Fibroblast of lung (primary cell): Measurements from ENCODE around the gene TMEM140. TPM values are rescaled to one million over a fixed set of nuclear protein-coding genes. Genes with fewer than 3 reads are reported as not detected.
"Not testable (repeated sequence)": the region's sequence is repeated elsewhere in the genome, so short reads cannot be mapped to it uniquely, and the experiment has no call there.

Experiments
- DNase-seq, 2 donors: peaks; one replicate each; pipeline versions ENCODE4 v3.0.0 to v3.0.0-alpha.2; 2010; ENCODE audit warnings: low read depth in 2 of 2
- H2AFZ ChIP-seq: 2 replicates; pipeline ENCODE4 v1.5.1; 2012; ENCODE audit warnings: low read length, control low read depth, inconsistent platforms
- H3K27ac ChIP-seq: 2 replicates; pipeline ENCODE4 v1.5.1; 2011; ENCODE audit warnings: low read length, control low read depth; ENCODE audit not compliant: insufficient read depth
- H3K27me3 ChIP-seq: 2 replicates; pipeline ENCODE4 v1.5.1; 2011; ENCODE audit warnings: mild to moderate bottlenecking, low read length; ENCODE audit not compliant: control insufficient read depth, insufficient read depth
- H3K36me3 ChIP-seq: 2 replicates; pipeline ENCODE4 v1.5.1; 2011; ENCODE audit warnings: low read length; ENCODE audit not compliant: control insufficient read depth, insufficient read depth
- H3K4me1 ChIP-seq: 2 replicates; pipeline ENCODE4 v1.5.1; 2011; ENCODE audit warnings: low read length; ENCODE audit not compliant: control insufficient read depth, insufficient read depth; ENCODE audit errors: extremely low read depth
- H3K4me2 ChIP-seq: 2 replicates; pipeline ENCODE4 v1.5.1; 2011; ENCODE audit warnings: low read length, control low read depth; ENCODE audit not compliant: insufficient read depth; ENCODE audit errors: extremely low read depth
- H3K4me3 ChIP-seq, 4 experiments: fragments of 200-600 bp in 1 of 4; sonication (generic) in 1 of 4; replicated peaks in 1 of 4; 2 replicates each; pipeline ENCODE4 v1.5.1; 2011 to 2016; ENCODE audit warnings: low read length in 4 of 4, low read depth in 3 of 4, mild to moderate bottlenecking in 3 of 4, control low read depth in 2 of 4, inconsistent platforms in 1 of 4, mixed read lengths in 1 of 4; ENCODE audit not compliant: insufficient read depth in 1 of 4; ENCODE audit errors: control extremely low read depth in 1 of 4
- H3K79me2 ChIP-seq: 2 replicates; pipeline ENCODE4 v1.5.1; 2012; ENCODE audit warnings: mild to moderate bottlenecking, low read length, inconsistent platforms; ENCODE audit not compliant: control insufficient read depth, insufficient read depth
- H3K9ac ChIP-seq: 2 replicates; pipeline ENCODE4 v1.5.1; 2011; ENCODE audit warnings: mild to moderate bottlenecking, low read length, control low read depth; ENCODE audit not compliant: insufficient read depth
- H3K9me3 ChIP-seq: 2 replicates; pipeline ENCODE4 v1.5.1; 2012; ENCODE audit warnings: low read depth, low read length; ENCODE audit not compliant: control insufficient read depth, insufficient read depth
- H4K20me1 ChIP-seq: 2 replicates; pipeline ENCODE4 v1.5.1; 2011; ENCODE audit warnings: low read length; ENCODE audit not compliant: control insufficient read depth, insufficient read depth; ENCODE audit errors: extremely low read depth
- CTCF ChIP-seq, 2 donors: IDR thresholded peaks in 1 of 2; conservative IDR thresholded peaks in 1 of 2; 1 replicate in 1 of 2; 2 replicates in 1 of 2; pipeline ENCODE4 v1.5.1; 2011 to 2012; ENCODE audit warnings: low read length in 2 of 2, control low read depth in 1 of 2, inconsistent platforms in 1 of 2, low read depth in 1 of 2, mild to moderate bottlenecking in 1 of 2
- EZH2 ChIP-seq: IDR thresholded peaks from 2 replicates; pipeline ENCODE4 v1.5.1; 2012; ENCODE audit warnings: low read length, control low read depth, mild to moderate bottlenecking; ENCODE audit errors: missing control alignments
- polyA plus RNA-seq, 2 donors: library from polyadenylated mRNA; depleted of rRNA in 1 of 2; stranded (reverse) in 1 of 2; unstranded in 1 of 2; fragments of >200 nt; gene quantifications; 2 replicates each; pipeline ENCODE4 v1.2.1, GENCODE V29; 2011 to 2012; ENCODE audit warnings: missing spikeins in 1 of 2
- total RNA-seq: library from RNA; depleted of rRNA; stranded (reverse); fragments of >200 nt; gene quantifications from 2 replicates; pipeline ENCODE4 v1.2.1, GENCODE V29; 2014

TMEM140 gene
- total and polyA plus RNA-seq, 2 donors (not counting 1 experiment from before 2014, with no cell fraction given): 8.7 to 29.7 TPM

- Histone ChIP-seq H3K27ac (peak within 1 kb of the TSS; percentile 91), H3K79me2 (peaks cover 27% of the 10 kb centered on the region), H3K4me2 (peak within 1 kb of the TSS; percentile 99), H3K9ac (peak within 1 kb of the TSS; percentile 92), H3K4me3 (peak within 1 kb of the TSS; percentile 79 to 96 (median 91)), H3K9me3 (no peaks in the 10 kb centered on the region), H3K27me3 (no peaks in the 10 kb centered on the region), H3K36me3 (peaks cover 27% of the 10 kb centered on the region), H3K4me1 (peaks cover 14% of the 10 kb centered on the region), H4K20me1 (no peaks in the 10 kb centered on the region), H2AFZ (peak within 1 kb of the TSS; percentile 73)
- peak; percentile 93 to 95 for DNase-seq
- TF ChIP-seq EZH2 (no peak), CTCF (conservative IDR thresholded peaks at IDR 0.05 in 1 of 2, IDR thresholded peaks at IDR 0.05 in 1 of 2; ENCODE audit: low read depth in 1 of 2, low read length in 2 of 2) (peak; percentile 47 to 60)
These were observed 22.6 kb downstream of the TMEM140 start, which contains the start of gene CYREN for GRCh38 chr7:135170274-135170997. Gene CYREN (minus strand): TSS chr7:135170707. CDS start chr7:135168922, 1,785 bp downstream.

GRCh38 chr7:135170998-135171481 is 23.2 kb downstream of the TMEM140 start:
- Histone ChIP-seq H3K36me3 (peaks cover 22% of the 10 kb centered on the region), H3K4me2 (peak overlapping the region; percentile 68), H2AFZ (peak overlapping the region; percentile 39), H3K27ac (peak overlapping the region; percentile 91), H3K79me2 (peaks cover 27% of the 10 kb centered on the region), H3K4me1 (peaks cover 14% of the 10 kb centered on the region), H3K9ac (peak overlapping the region; percentile 92), H3K4me3 (peak overlapping the region; percentile 37 to 93 (median 63))
- not testable (repeated sequence) for DNase-seq, H4K20me1 ChIP-seq, H3K9me3 ChIP-seq, H3K27me3 ChIP-seq

- DNase-seq, H3K4me3 ChIP-seq, H3K9ac ChIP-seq, H3K27me3 ChIP-seq, H4K20me1 ChIP-seq, H3K9me3 ChIP-seq: not testable (repeated sequence)
- Histone ChIP-seq H3K27ac (peak overlapping the region; percentile 43), H3K79me2 (peaks cover 27% of the 10 kb centered on the region), H3K4me2 (peak overlapping the region; percentile 25), H2AFZ (peak overlapping the region; percentile 41), H3K4me1 (peaks cover 14% of the 10 kb centered on the region), H3K36me3 (peaks cover 18% of the 10 kb centered on the region)
These were observed 23.9 kb downstream of the TMEM140 start for GRCh38 chr7:135171581-135172291.

GRCh38 chr7:135173916-135174315 is 26.0 kb downstream of the TMEM140 start:
- not testable (repeated sequence) for H3K4me1 ChIP-seq, H3K4me2 ChIP-seq, H3K9me3 ChIP-seq, H3K9ac ChIP-seq, H4K20me1 ChIP-seq, H3K27ac ChIP-seq, H2AFZ ChIP-seq, DNase-seq, H3K27me3 ChIP-seq, H3K36me3 ChIP-seq, H3K4me3 ChIP-seq
- peaks cover 10% of the 10 kb centered on the region for H3K79me2 ChIP-seq
